ENCODE data around the gene TBCCD1. TPM values are rescaled to one million over a fixed set of nuclear protein-coding genes. Genes with fewer than 3 reads are reported as not detected.
"Not testable (repeated sequence)": the region's sequence is repeated elsewhere in the genome, so short reads cannot be mapped to it uniquely, and the experiment has no call there.

The TBCCD1 gene
- polyA plus RNA-seq, 1 donor from 2014 or later, result 13.4 TPM

- not testable (repeated sequence) for H3K27ac ChIP-seq (ENCODE audit: low read length); H3K9ac ChIP-seq (ENCODE audit: low read length); H3K27me3 ChIP-seq (ENCODE audit: insufficient read depth, low read depth, low read length); H3K9me2 ChIP-seq (ENCODE audit: insufficient read depth, low read length); H3K9me3 ChIP-seq (ENCODE audit: low read length); H3K4me3 ChIP-seq (ENCODE audit: low read length); H3K36me3 ChIP-seq (ENCODE audit: insufficient read depth, low read length); H4K20me1 ChIP-seq (ENCODE audit: insufficient read depth); H3F3A ChIP-seq (ENCODE audit: insufficient read depth, low read length, poor library complexity, severe bottlenecking); H3K79me2 ChIP-seq (replicated peaks; ENCODE audit: insufficient read depth, low read length); H2AFZ ChIP-seq (ENCODE audit: low read depth, low read length); H3K4me2 ChIP-seq (ENCODE audit: low read length)
Observed at GRCh38 chr3:186586245-186586644, 19.1 kb upstream of the TBCCD1 start.

- H3K9me2 ChIP-seq (ENCODE audit: insufficient read depth, low read length), result no peaks in the 10 kb centered on the region
- no peaks in the 10 kb centered on the region for H3K9me3 ChIP-seq (ENCODE audit: low read length)
- peaks cover 6% of the 10 kb centered on the region for H3K36me3 ChIP-seq (ENCODE audit: insufficient read depth, low read length)
- H3F3A ChIP-seq (ENCODE audit: insufficient read depth, low read length, poor library complexity, severe bottlenecking), result no peaks in the 10 kb centered on the region
- H3K27me3 ChIP-seq (ENCODE audit: insufficient read depth, low read depth, low read length), result no peaks in the 10 kb centered on the region
- TF ChIP-seq SMC3 (conservative IDR thresholded peaks at IDR 0.05; ENCODE audit: poor library complexity) (no peak), EP300 (conservative IDR thresholded peaks at IDR 0.05; ENCODE audit: poor library complexity, severe bottlenecking) (no peak), MXI1 (conservative IDR thresholded peaks at IDR 0.05; ENCODE audit: poor library complexity, severe bottlenecking) (no peak), CTCF (IDR thresholded peaks at IDR 0.05; ENCODE audit: poor library complexity, severe bottlenecking) (no peak), POLR2AphosphoS5 (IDR thresholded peaks at IDR 0.05) (no peak), EZH2 (IDR thresholded peaks at IDR 0.05; ENCODE audit: borderline replicate concordance, insufficient read depth, low read length, poor library complexity, severe bottlenecking) (no peak), RAD21 (conservative IDR thresholded peaks at IDR 0.05) (no peak), TAF1 (IDR thresholded peaks at IDR 0.05; ENCODE audit: low read depth) (no peak)
- TF ChIP-seq, protein P1, sequence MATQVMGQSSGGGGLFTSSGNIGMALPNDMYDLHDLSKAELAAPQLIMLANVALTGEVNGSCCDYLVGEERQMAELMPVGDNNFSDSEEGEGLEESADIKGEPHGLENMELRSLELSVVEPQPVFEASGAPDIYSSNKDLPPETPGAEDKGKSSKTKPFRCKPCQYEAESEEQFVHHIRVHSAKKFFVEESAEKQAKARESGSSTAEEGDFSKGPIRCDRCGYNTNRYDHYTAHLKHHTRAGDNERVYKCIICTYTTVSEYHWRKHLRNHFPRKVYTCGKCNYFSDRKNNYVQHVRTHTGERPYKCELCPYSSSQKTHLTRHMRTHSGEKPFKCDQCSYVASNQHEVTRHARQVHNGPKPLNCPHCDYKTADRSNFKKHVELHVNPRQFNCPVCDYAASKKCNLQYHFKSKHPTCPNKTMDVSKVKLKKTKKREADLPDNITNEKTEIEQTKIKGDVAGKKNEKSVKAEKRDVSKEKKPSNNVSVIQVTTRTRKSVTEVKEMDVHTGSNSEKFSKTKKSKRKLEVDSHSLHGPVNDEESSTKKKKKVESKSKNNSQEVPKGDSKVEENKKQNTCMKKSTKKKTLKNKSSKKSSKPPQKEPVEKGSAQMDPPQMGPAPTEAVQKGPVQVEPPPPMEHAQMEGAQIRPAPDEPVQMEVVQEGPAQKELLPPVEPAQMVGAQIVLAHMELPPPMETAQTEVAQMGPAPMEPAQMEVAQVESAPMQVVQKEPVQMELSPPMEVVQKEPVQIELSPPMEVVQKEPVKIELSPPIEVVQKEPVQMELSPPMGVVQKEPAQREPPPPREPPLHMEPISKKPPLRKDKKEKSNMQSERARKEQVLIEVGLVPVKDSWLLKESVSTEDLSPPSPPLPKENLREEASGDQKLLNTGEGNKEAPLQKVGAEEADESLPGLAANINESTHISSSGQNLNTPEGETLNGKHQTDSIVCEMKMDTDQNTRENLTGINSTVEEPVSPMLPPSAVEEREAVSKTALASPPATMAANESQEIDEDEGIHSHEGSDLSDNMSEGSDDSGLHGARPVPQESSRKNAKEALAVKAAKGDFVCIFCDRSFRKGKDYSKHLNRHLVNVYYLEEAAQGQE (IDR thresholded peaks at IDR 0.05; ENCODE audit: borderline replicate concordance), result no peak
- H4K20me1 ChIP-seq (ENCODE audit: insufficient read depth), result no peaks in the 10 kb centered on the region
- no peak overlapping the region for H3K4me3 ChIP-seq (ENCODE audit: low read length)
- H3K79me2 ChIP-seq (replicated peaks; ENCODE audit: insufficient read depth, low read length), result no peaks in the 10 kb centered on the region
- H2AFZ ChIP-seq (ENCODE audit: low read depth, low read length), result no peak overlapping the region
- H3K4me2 ChIP-seq (ENCODE audit: low read length), result no peak overlapping the region
- no peak overlapping the region for H3K27ac ChIP-seq (ENCODE audit: low read length)
- no peak overlapping the region for H3K9ac ChIP-seq (ENCODE audit: low read length)
Observed at GRCh38 chr3:186583831-186584230, 16.7 kb upstream of the TBCCD1 start.

DNA sequence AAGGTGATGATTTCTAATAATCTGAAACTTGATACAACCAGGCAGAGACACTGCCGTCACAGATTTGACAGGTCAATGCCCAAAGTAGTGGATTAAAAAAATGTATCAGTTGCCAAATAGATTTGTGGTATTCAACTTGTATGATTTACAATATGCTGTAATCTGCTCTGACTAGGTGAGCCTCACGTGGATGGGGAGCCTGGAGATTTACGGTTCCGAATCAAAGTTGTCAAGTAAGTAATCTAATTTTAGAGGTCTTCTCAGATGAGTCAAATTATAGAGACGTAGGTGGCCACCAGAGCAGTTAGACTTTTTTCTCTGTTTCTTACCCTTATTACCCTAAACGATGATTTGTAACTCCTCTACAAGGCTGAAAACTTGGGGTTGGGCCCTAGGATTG is 15.4 kb upstream of the TBCCD1 start:
- peaks cover 6% of the 10 kb centered on the region for H3K36me3 ChIP-seq (ENCODE audit: insufficient read depth, low read length)
- no peaks in the 10 kb centered on the region for H3K9me2 ChIP-seq (ENCODE audit: insufficient read depth, low read length)
- no peak overlapping the region for H3K27ac ChIP-seq (ENCODE audit: low read length)
- H3K9me3 ChIP-seq (ENCODE audit: low read length), result no peaks in the 10 kb centered on the region
- no peaks in the 10 kb centered on the region for H3K27me3 ChIP-seq (ENCODE audit: insufficient read depth, low read depth, low read length)
- H4K20me1 ChIP-seq (ENCODE audit: insufficient read depth), result no peaks in the 10 kb centered on the region
- no peak overlapping the region for H3K9ac ChIP-seq (ENCODE audit: low read length)
- H3F3A ChIP-seq (ENCODE audit: insufficient read depth, low read length, poor library complexity, severe bottlenecking), result no peaks in the 10 kb centered on the region
- H3K79me2 ChIP-seq (replicated peaks; ENCODE audit: insufficient read depth, low read length), result no peaks in the 10 kb centered on the region
- H3K4me3 ChIP-seq (ENCODE audit: low read length), result no peak overlapping the region
- no peak for TF ChIP-seq EZH2 (IDR thresholded peaks at IDR 0.05; ENCODE audit: borderline replicate concordance, insufficient read depth, low read length, poor library complexity, severe bottlenecking)
- no peak for TF ChIP-seq MXI1 (conservative IDR thresholded peaks at IDR 0.05; ENCODE audit: poor library complexity, severe bottlenecking)
- TF ChIP-seq EP300 (conservative IDR thresholded peaks at IDR 0.05; ENCODE audit: poor library complexity, severe bottlenecking), result no peak
- TF ChIP-seq CTCF (IDR thresholded peaks at IDR 0.05; ENCODE audit: poor library complexity, severe bottlenecking), result no peak
- no peak for TF ChIP-seq POLR2AphosphoS5 (IDR thresholded peaks at IDR 0.05)
- TF ChIP-seq TAF1 (IDR thresholded peaks at IDR 0.05; ENCODE audit: low read depth), result no peak
- TF ChIP-seq SMC3 (conservative IDR thresholded peaks at IDR 0.05; ENCODE audit: poor library complexity), result no peak
- TF ChIP-seq, protein P1 (IDR thresholded peaks at IDR 0.05; ENCODE audit: borderline replicate concordance), result no peak
- no peak for TF ChIP-seq RAD21 (conservative IDR thresholded peaks at IDR 0.05)
- H3K4me2 ChIP-seq (ENCODE audit: low read length), result no peak overlapping the region
- no peak overlapping the region for H2AFZ ChIP-seq (ENCODE audit: low read depth, low read length)

All from neural cell (in vitro differentiated cells).